ENCODE results near the gene MBOAT2. TPM values are rescaled to one million over a fixed set of nuclear protein-coding genes. Genes with fewer than 3 reads are reported as not detected.

MBOAT2 gene
- total RNA-seq, 1 donor from 2014 or later, result 1.7 TPM

GRCh38 chr2:8998418-8999101 lies 4.9 kb downstream of the MBOAT2 start:
- CTCF ChIA-PET, result no interaction called here
- POLR2A ChIA-PET, result no interaction called here
- Mint-ChIP-seq H3K9me3 (no peaks in the 10 kb centered on the region), H3K27me3 (peaks cover 4% of the 10 kb centered on the region), H3K4me3 (no peak overlapping the region), H3K4me1 (peaks cover 8% of the 10 kb centered on the region), H3K36me3 (ENCODE audit: low read depth) (no peaks in the 10 kb centered on the region), H3K27ac (no peak overlapping the region)
- DNase-seq (no peak), ATAC-seq (ENCODE audit: low read depth) (no peak)
- TF ChIP-seq CTCF (IDR thresholded peaks at IDR 0.05), result no peak
- intact Hi-C loops (cut with micrococcal nuclease), result no loop called here

GRCh38 chr2:8997631-8998030 lies 5.9 kb downstream of the MBOAT2 start:
- no peak for DNase-seq
- Mint-ChIP-seq H3K4me3 (no peak overlapping the region), H3K4me1 (peaks cover 4% of the 10 kb centered on the region), H3K27me3 (peaks cover 2% of the 10 kb centered on the region), H3K36me3 (ENCODE audit: low read depth) (no peaks in the 10 kb centered on the region), H3K27ac (no peak overlapping the region), H3K9me3 (no peaks in the 10 kb centered on the region)
- TF ChIP-seq CTCF (IDR thresholded peaks at IDR 0.05), result no peak
- CTCF ChIA-PET, result no interaction called here
- POLR2A ChIA-PET, result no interaction called here
- no peak for ATAC-seq (ENCODE audit: low read depth)
- intact Hi-C loops (cut with micrococcal nuclease), result no loop called here

- no peak overlapping the region for H3K27ac Mint-ChIP-seq
- peaks cover under 1% of the 10 kb centered on the region for H3K4me1 Mint-ChIP-seq
- ChIA-PET POLR2A (no interaction called here), CTCF (no interaction called here)
- no peaks in the 10 kb centered on the region for H3K27me3 Mint-ChIP-seq
- DNase-seq, result no peak
- no peak for TF ChIP-seq CTCF (IDR thresholded peaks at IDR 0.05)
- H3K4me3 Mint-ChIP-seq, result no peak overlapping the region
- intact Hi-C loops (cut with micrococcal nuclease), result no loop called here
- no peak for ATAC-seq (ENCODE audit: low read depth)
- H3K9me3 Mint-ChIP-seq, result no peaks in the 10 kb centered on the region
- no peaks in the 10 kb centered on the region for H3K36me3 Mint-ChIP-seq (ENCODE audit: low read depth)
These were observed 6.4 kb downstream of the MBOAT2 start for GRCh38 chr2:8997108-8997507.

GRCh38 chr2:8996006-8996405 lies 7.5 kb downstream of the MBOAT2 start:
- Mint-ChIP-seq H3K27me3 (peaks cover 3% of the 10 kb centered on the region), H3K9me3 (no peaks in the 10 kb centered on the region), H3K36me3 (ENCODE audit: low read depth) (no peaks in the 10 kb centered on the region), H3K4me3 (no peak overlapping the region), H3K4me1 (no peaks in the 10 kb centered on the region), H3K27ac (no peak overlapping the region)
- ATAC-seq (ENCODE audit: low read depth) (no peak), DNase-seq (no peak)
- intact Hi-C loops (cut with micrococcal nuclease), result no loop called here
- TF ChIP-seq CTCF (IDR thresholded peaks at IDR 0.05), result no peak
- CTCF ChIA-PET, result no interaction called here
- POLR2A ChIA-PET, result no interaction called here

GRCh38 chr2:8994386-8994785 lies 9.1 kb downstream of the MBOAT2 start:
- intact Hi-C loops (cut with micrococcal nuclease), result no loop called here
- Mint-ChIP-seq H3K4me3 (no peak overlapping the region), H3K9me3 (no peaks in the 10 kb centered on the region), H3K27ac (no peak overlapping the region), H3K4me1 (no peaks in the 10 kb centered on the region), H3K27me3 (peaks cover 3% of the 10 kb centered on the region), H3K36me3 (ENCODE audit: low read depth) (no peaks in the 10 kb centered on the region)
- DNase-seq, result no peak
- ATAC-seq (ENCODE audit: low read depth), result no peak
- CTCF ChIA-PET, result no interaction called here
- TF ChIP-seq CTCF (IDR thresholded peaks at IDR 0.05), result no peak
- POLR2A ChIA-PET, result no interaction called here
